ENCODE data around the gene OLFM1.

- no peak for TF ChIP-seq EZH2 (IDR thresholded peaks at IDR 0.05; ENCODE audit: insufficient read depth, low read length)
- TF ChIP-seq CTCF (IDR thresholded peaks at IDR 0.05; ENCODE audit: insufficient read depth, low read depth, low read length), result no peak
Measured at GRCh38 chr9:135155396-135155795, 67.9 kb downstream of the OLFM1 start.

All from astrocyte (in vitro differentiated cells and primary cell).